ENCODE results near the gene IMPDH1. TPM values are rescaled to one million over a fixed set of nuclear protein-coding genes. Genes with fewer than 3 reads are reported as not detected.

The IMPDH1 gene
- total and polyA plus RNA-seq, 9 of the 15 experiments (the other 6 are each of a cell fraction or from before 2014, with no cell fraction given) = 0.80 to 118 (median 64.3) TPM

GRCh38 chr7:128405471-128406313, 4.1 kb downstream of the IMPDH1 start (continued):
- TF ChIP-seq PRMT5 (CRISPR knock-in tag; IDR thresholded peaks at IDR 0.05) (no peak), ZNF347 (CRISPR knock-in tag; IDR thresholded peaks at IDR 0.05; ENCODE audit: low read depth) (no peak), HMGXB4 (CRISPR knock-in tag; IDR thresholded peaks at IDR 0.05) (no peak), ZZZ3 (IDR thresholded peaks at IDR 0.05) (no peak), KHSRP (IDR thresholded peaks at IDR 0.05) (no peak), SNRNP70 (optimal IDR thresholded peaks at IDR 0.05; ENCODE audit: low read depth, low read length) (no peak), GMEB1 (CRISPR knock-in tag; IDR thresholded peaks at IDR 0.05) (no peak), HMGN3 (IDR thresholded peaks at IDR 0.05; ENCODE audit: borderline replicate concordance, extremely low read depth, insufficient read length, low read depth, low read length) (no peak), ATF7 (IDR thresholded peaks at IDR 0.05) (no peak), BHLHE40 (IDR thresholded peaks at IDR 0.05; ENCODE audit: low read length) (peak; percentile 76), ZNF668 (CRISPR knock-in tag; IDR thresholded peaks at IDR 0.05) (no peak), BRD4 (IDR thresholded peaks at IDR 0.05) (no peak), MAFG (tag; conservative IDR thresholded peaks at IDR 0.05) (no peak), PHF21A (IDR thresholded peaks at IDR 0.05; ENCODE audit: borderline replicate concordance, low read depth) (no peak), SFPQ (IDR thresholded peaks at IDR 0.05; ENCODE audit: low read depth, low read length) (no peak), KDM1A (IDR thresholded peaks at IDR 0.05) (no peak), THRB (CRISPR knock-in tag; conservative IDR thresholded peaks at IDR 0.05) (no peak), ZNF511 (CRISPR knock-in tag; IDR thresholded peaks at IDR 0.05) (peak; percentile 85), NCOR1 (IDR thresholded peaks at IDR 0.05) (no peak), MBD1 (CRISPR knock-in tag; IDR thresholded peaks at IDR 0.05) (no peak)
